Testis (tissue), 2 donors: ENCODE measurements around the gene CNTN6.

Experiments used
- CTCF ChIP-seq, 3 experiments: fragments of 450-650 bp in 2 of 3; fragments of 200-600 bp in 1 of 3; sonication (generic) in 1 of 3; IDR thresholded peaks; one replicate each; pipeline ENCODE4 v1.5.1; 2016 to 2019; ENCODE audit warnings: antibody characterized with exemption in 3 of 3, mild to moderate bottlenecking in 2 of 3, moderate library complexity in 1 of 3
- POLR2A ChIP-seq: fragments of 450-650 bp; IDR thresholded peaks from one replicate; pipeline ENCODE4 v1.6.1; 2017; ENCODE audit warnings: antibody characterized with exemption, mild to moderate bottlenecking, moderate library complexity

- TF ChIP-seq CTCF (IDR thresholded peaks at IDR 0.05) (no peak), POLR2A (no peak)
Observed at GRCh38 chr3:1406250-1406649, 313.4 kb downstream of the CNTN6 start.
